ENCODE measurements around the gene GABRG3. TPM values are rescaled to one million over a fixed set of nuclear protein-coding genes. Genes with fewer than 3 reads are reported as not detected.

Gene GABRG3
- total RNA-seq, 1 donor from 2014 or later: 0.24 TPM

DNA sequence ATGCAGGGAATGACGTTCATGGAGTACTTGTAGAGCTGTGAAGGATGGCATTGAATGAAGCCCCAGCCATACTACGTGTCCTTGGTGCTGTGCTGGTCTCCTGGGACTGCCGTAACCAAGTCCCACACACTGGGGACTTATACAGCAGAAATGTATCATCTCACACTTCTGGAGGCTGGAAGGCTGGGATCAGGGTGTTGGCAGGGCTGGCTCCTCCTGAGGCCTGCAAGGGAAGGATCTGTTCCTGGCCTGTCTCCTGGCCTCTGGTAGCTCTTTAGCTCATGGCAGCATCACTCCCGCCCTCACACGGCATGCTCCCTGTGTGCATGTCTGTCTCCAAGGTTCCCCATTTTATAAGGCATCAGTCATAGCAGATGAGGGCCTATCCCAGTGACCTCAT lies 29.5 kb upstream of the GABRG3 start:
- Mint-ChIP-seq H3K4me1 (ENCODE audit: low read depth) (no peaks in the 10 kb centered on the region), H3K9me3 (ENCODE audit: low read depth) (no peaks in the 10 kb centered on the region), H3K36me3 (ENCODE audit: insufficient read depth) (no peaks in the 10 kb centered on the region), H3K27me3 (no peaks in the 10 kb centered on the region), H3K4me3 (ENCODE audit: low read depth) (no peak overlapping the region), H3K27ac (no peak overlapping the region)
- TF ChIP-seq CTCF (IDR thresholded peaks at IDR 0.05; ENCODE audit: unreplicated experiment): no peak
- no peak for DNase-seq (ENCODE audit: low spot score, unreplicated experiment)

DNA sequence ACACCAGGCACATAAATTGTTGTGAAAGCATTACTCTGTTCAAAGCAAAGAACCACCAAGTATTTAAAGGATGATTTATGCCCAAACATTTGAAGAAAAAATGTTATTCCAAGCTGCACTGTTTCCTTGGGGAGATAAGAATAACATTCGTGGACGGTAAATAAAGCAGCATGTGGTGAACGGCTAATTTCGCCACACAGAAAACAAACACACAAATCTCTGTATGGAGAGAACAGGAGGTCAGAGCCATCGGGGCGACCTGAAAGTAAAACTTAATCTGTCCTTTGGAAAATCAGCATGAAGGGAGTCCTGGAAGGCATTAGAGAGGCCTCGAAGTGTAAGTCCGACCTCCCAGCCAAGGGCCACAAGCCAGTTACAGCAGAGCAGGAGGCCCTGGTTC lies 27.1 kb upstream of the GABRG3 start:
- no peaks in the 10 kb centered on the region for H3K27me3 Mint-ChIP-seq
- no peak for DNase-seq (ENCODE audit: low spot score, unreplicated experiment)
- no peak overlapping the region for H3K27ac Mint-ChIP-seq
- H3K36me3 Mint-ChIP-seq (ENCODE audit: insufficient read depth): no peaks in the 10 kb centered on the region
- H3K9me3 Mint-ChIP-seq (ENCODE audit: low read depth): no peaks in the 10 kb centered on the region
- no peaks in the 10 kb centered on the region for H3K4me1 Mint-ChIP-seq (ENCODE audit: low read depth)
- TF ChIP-seq CTCF (IDR thresholded peaks at IDR 0.05; ENCODE audit: unreplicated experiment): no peak
- no peak overlapping the region for H3K4me3 Mint-ChIP-seq (ENCODE audit: low read depth)

DNA sequence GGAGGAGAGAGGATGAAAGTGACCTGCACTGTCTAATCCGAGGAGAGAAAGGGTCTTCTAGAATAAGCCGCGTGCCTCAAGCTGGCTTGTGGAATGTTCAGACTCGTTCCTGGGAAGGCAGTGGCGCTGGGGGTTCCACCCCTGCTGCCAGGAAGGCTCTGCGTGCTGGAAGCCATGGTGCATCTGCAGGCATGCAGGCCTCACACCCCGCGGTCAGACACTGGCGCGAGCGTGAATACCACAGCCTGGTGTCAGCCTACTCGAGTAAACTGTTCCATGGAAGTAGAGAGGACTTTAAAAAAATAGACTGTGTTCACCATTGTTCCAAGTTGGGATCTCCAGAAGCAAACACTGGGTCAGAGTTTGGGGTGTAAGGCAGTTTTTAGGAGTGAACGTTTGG lies 25.9 kb upstream of the GABRG3 start:
- no peaks in the 10 kb centered on the region for H3K36me3 Mint-ChIP-seq (ENCODE audit: insufficient read depth)
- H3K4me1 Mint-ChIP-seq (ENCODE audit: low read depth): no peaks in the 10 kb centered on the region
- H3K27me3 Mint-ChIP-seq: no peaks in the 10 kb centered on the region
- DNase-seq (ENCODE audit: low spot score, unreplicated experiment): no peak
- H3K27ac Mint-ChIP-seq: no peak overlapping the region
- H3K9me3 Mint-ChIP-seq (ENCODE audit: low read depth): no peaks in the 10 kb centered on the region
- no peak for TF ChIP-seq CTCF (IDR thresholded peaks at IDR 0.05; ENCODE audit: unreplicated experiment)
- no peak overlapping the region for H3K4me3 Mint-ChIP-seq (ENCODE audit: low read depth)

DNA sequence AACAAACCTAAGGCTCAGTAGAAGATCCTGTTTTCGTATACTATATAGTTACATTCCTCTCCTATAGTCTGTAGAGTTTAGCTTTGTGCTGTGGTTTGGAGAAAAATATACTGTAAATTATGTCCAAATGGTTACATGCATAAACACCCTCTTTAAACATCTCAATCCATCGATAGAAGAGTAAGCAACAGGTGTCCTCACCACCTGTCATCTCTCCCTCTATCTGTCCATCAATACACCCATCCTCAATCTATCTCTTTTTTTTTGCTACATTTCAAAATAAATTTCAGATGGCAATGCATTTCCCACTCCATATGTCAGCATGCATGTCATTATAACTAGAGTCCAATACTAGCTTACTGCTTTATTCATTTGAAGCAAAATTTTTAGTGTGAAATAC lies 21.0 kb upstream of the GABRG3 start:
- Mint-ChIP-seq H3K27ac (no peak overlapping the region), H3K9me3 (ENCODE audit: low read depth) (peaks cover 11% of the 10 kb centered on the region), H3K27me3 (peaks cover 3% of the 10 kb centered on the region), H3K4me3 (ENCODE audit: low read depth) (no peak overlapping the region), H3K4me1 (ENCODE audit: low read depth) (no peaks in the 10 kb centered on the region), H3K36me3 (ENCODE audit: insufficient read depth) (no peaks in the 10 kb centered on the region)
- no peak for TF ChIP-seq CTCF (IDR thresholded peaks at IDR 0.05; ENCODE audit: unreplicated experiment)
- DNase-seq (ENCODE audit: low spot score, unreplicated experiment): no peak

DNA sequence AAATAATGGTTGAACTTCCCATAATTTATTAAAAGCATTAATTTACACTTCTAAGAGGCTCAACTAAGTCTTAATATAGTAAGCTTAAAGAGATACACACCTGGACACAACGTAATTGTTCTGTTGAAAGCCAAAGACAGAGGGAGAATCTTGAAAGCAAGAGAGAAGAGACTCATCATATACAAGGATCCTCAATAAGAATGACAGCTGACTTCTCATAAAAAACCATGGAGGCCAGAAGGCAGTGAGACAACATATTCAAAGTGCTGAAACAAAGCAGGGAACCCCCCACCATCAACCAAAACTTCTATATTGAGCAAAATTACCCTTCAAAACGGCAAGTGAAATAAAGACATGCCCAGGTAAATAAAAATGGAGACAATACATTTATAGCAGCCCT lies 16.6 kb upstream of the GABRG3 start:
- Mint-ChIP-seq H3K27me3 (peaks cover 3% of the 10 kb centered on the region), H3K4me1 (ENCODE audit: low read depth) (no peaks in the 10 kb centered on the region), H3K36me3 (ENCODE audit: insufficient read depth) (no peaks in the 10 kb centered on the region), H3K4me3 (ENCODE audit: low read depth) (no peak overlapping the region), H3K27ac (no peak overlapping the region), H3K9me3 (ENCODE audit: low read depth) (peaks cover 16% of the 10 kb centered on the region)
- no peak for TF ChIP-seq CTCF (IDR thresholded peaks at IDR 0.05; ENCODE audit: unreplicated experiment)
- no peak for DNase-seq (ENCODE audit: low spot score, unreplicated experiment)
